SU-DHL-6 (cell line): ENCODE results near the gene TLE1.

Experiments used
- H2AFZ ChIP-seq: fragments of 200-600 bp; sonication (generic); 2 replicates; pipeline ENCODE4 v1.6.1; 2014; ENCODE audit warnings: low read depth, mild to moderate bottlenecking, moderate library complexity, mixed read lengths, antibody characterized with exemption, low read length; ENCODE audit not compliant: severe bottlenecking
- H3F3A ChIP-seq: fragments of 200-600 bp; shearing (Covaris generic); 2 replicates; pipeline ENCODE4 v1.6.0; 2016; ENCODE audit warnings: antibody characterized with exemption, mild to moderate bottlenecking; ENCODE audit not compliant: insufficient read depth
- H3K27ac ChIP-seq: fragments of 200-600 bp; sonication (generic); 2 replicates; pipeline ENCODE4 v1.5.1; 2016; ENCODE audit warnings: low read depth, mild to moderate bottlenecking, low read length, moderate library complexity, mixed read lengths
- H3K27me3 ChIP-seq: fragments of 200-600 bp; sonication (generic), shearing (Covaris generic); 2 replicates; pipeline ENCODE4 v1.6.0; 2014; ENCODE audit warnings: mild to moderate bottlenecking, low read length
- H3K36me3 ChIP-seq: fragments of 200-600 bp; sonication (generic); 2 replicates; pipeline ENCODE4 v1.6.1; 2014; ENCODE audit warnings: mild to moderate bottlenecking, low read length, mixed read lengths
- H3K4me2 ChIP-seq: fragments of 300-600, 200-600 bp; shearing (Covaris generic), sonication (generic); 2 replicates; pipeline ENCODE4 v1.6.0; 2014; ENCODE audit warnings: low read length, low read depth, mild to moderate bottlenecking; ENCODE audit not compliant: poor library complexity, severe bottlenecking
- H3K4me3 ChIP-seq: fragments of 200-600 bp; sonication (generic); 2 replicates; pipeline ENCODE4 v1.5.1; 2014; ENCODE audit warnings: antibody characterized with exemption, low read length, mild to moderate bottlenecking, mixed read lengths; ENCODE audit not compliant: insufficient read depth, poor library complexity, severe bottlenecking
- H3K79me2 ChIP-seq: fragments of 200-600 bp; sonication (generic); 2 replicates; pipeline ENCODE4 v1.6.1; 2014; ENCODE audit warnings: mild to moderate bottlenecking, low read length, moderate library complexity; ENCODE audit not compliant: insufficient read depth
- H3K9ac ChIP-seq: fragments of 200-600 bp; sonication (generic); 2 replicates; pipeline ENCODE4 v1.7.0; 2014; ENCODE audit warnings: mild to moderate bottlenecking, low read length
- H3K9me2 ChIP-seq: fragments of 200-600 bp; sonication (generic); replicated peaks from 2 replicates; pipeline ENCODE4 v1.6.1; 2014; ENCODE audit warnings: low read length; ENCODE audit not compliant: insufficient read depth
- H3K9me3 ChIP-seq: fragments of 200-600 bp; sonication (generic); 2 replicates; pipeline ENCODE4 v1.6.1; 2014; ENCODE audit warnings: low read length, mixed read lengths; ENCODE audit not compliant: insufficient read depth
- H4K20me1 ChIP-seq: fragments of 200-600 bp; sonication (generic); 2 replicates; pipeline ENCODE4 v1.6.1; 2014; ENCODE audit warnings: low read depth, mild to moderate bottlenecking, antibody characterized with exemption, low read length, moderate library complexity, mixed read lengths
- CTCF ChIP-seq: fragments of 200-600 bp; sonication (generic); IDR thresholded peaks from one replicate; pipeline ENCODE4 v1.5.1; 2017; ENCODE audit warnings: antibody characterized with exemption, mild to moderate bottlenecking, low read length, moderate library complexity; ENCODE audit not compliant: insufficient read depth, poor library complexity, severe bottlenecking
- EZH2phosphoT487 ChIP-seq: fragments of 200-600 bp; sonication (generic), shearing (Covaris generic); conservative IDR thresholded peaks from 2 replicates; pipeline ENCODE4 v1.6.1; 2018; ENCODE audit warnings: mild to moderate bottlenecking, antibody characterized with exemption, low read length, moderate library complexity, mixed read lengths

TLE1 gene

GRCh38 chr9:81626511-81626910, 62.8 kb downstream of the TLE1 start:
- Histone ChIP-seq H3K79me2 (no peaks in the 10 kb centered on the region), H2AFZ (no peak overlapping the region), H3F3A (no peaks in the 10 kb centered on the region), H3K4me3 (no peak overlapping the region), H3K9me3 (no peaks in the 10 kb centered on the region), H3K4me2 (no peak overlapping the region), H3K27ac (no peak overlapping the region), H3K9me2 (no peaks in the 10 kb centered on the region), H3K36me3 (no peaks in the 10 kb centered on the region), H3K27me3 (no peaks in the 10 kb centered on the region), H3K9ac (no peak overlapping the region), H4K20me1 (no peaks in the 10 kb centered on the region)
- no peak for TF ChIP-seq CTCF
- no peak for TF ChIP-seq EZH2phosphoT487

GRCh38 chr9:81625969-81626368, 63.4 kb downstream of the TLE1 start:
- TF ChIP-seq EZH2phosphoT487 (no peak), CTCF (no peak)
- Histone ChIP-seq H3K27me3 (no peaks in the 10 kb centered on the region), H3K4me2 (no peak overlapping the region), H3K79me2 (no peaks in the 10 kb centered on the region), H3K9me3 (no peaks in the 10 kb centered on the region), H3K4me3 (no peak overlapping the region), H3K9ac (no peak overlapping the region), H3F3A (no peaks in the 10 kb centered on the region), H2AFZ (no peak overlapping the region), H3K9me2 (no peaks in the 10 kb centered on the region), H4K20me1 (no peaks in the 10 kb centered on the region), H3K36me3 (no peaks in the 10 kb centered on the region), H3K27ac (no peak overlapping the region)

- Histone ChIP-seq H3F3A (no peaks in the 10 kb centered on the region), H4K20me1 (no peaks in the 10 kb centered on the region), H3K4me2 (no peak overlapping the region), H3K27me3 (no peaks in the 10 kb centered on the region), H3K9me3 (no peaks in the 10 kb centered on the region), H3K9me2 (no peaks in the 10 kb centered on the region), H3K9ac (no peak overlapping the region), H3K79me2 (no peaks in the 10 kb centered on the region), H3K36me3 (no peaks in the 10 kb centered on the region), H3K4me3 (no peak overlapping the region), H3K27ac (no peak overlapping the region), H2AFZ (no peak overlapping the region)
- TF ChIP-seq CTCF (no peak), EZH2phosphoT487 (no peak)
Observed at GRCh38 chr9:81623778-81624177, 65.6 kb downstream of the TLE1 start.
